T-cell (primary cell): Measurements from ENCODE around the gene FASTK. TPM values are rescaled to one million over a fixed set of nuclear protein-coding genes. Genes with fewer than 3 reads are reported as not detected.

Experiments used
- ATAC-seq, 4 experiments: fragments of 200-7000 bp in 3 of 4; fragments of 150-1000 bp in 1 of 4; cut with Tn5 transposase; replicated peaks in 1 of 4; 1 replicate in 3 of 4; 2 replicates in 1 of 4; pipeline ENCODE4 v1.10.0; 2021; ENCODE audit warnings: moderate library complexity in 3 of 4, mild to moderate bottlenecking in 2 of 4, moderate number of reproducible peaks in 1 of 4
- CTCF ChIA-PET, 2 donors: fragments of 300-600 bp; sonication (Branson Sonifier 250); formaldehyde crosslinking; loops; one replicate each; lab custom pipeline; 2022; ENCODE audit warnings: antibody characterized with exemption in 2 of 2; lab: Charles Lee
- POLR2A ChIA-PET, 2 donors: fragments of 300-600 bp; sonication (Branson Sonifier 250); formaldehyde crosslinking; loops; one replicate each; lab custom pipeline; 2022; ENCODE audit warnings: antibody characterized with exemption in 2 of 2; lab: Charles Lee
- DNase-seq, 35 experiments: peaks; one replicate each; pipeline versions ENCODE4 v3.0.0 to v3.0.0-alpha.2; 2013 to 2023
- H3K27ac ChIP-seq: one replicate; pipeline ENCODE4 v1.5.1; 2013; ENCODE audit warnings: low read length
- H3K27me3 ChIP-seq, 2 experiments: replicated peaks in 1 of 2; 1 replicate in 1 of 2; 2 replicates in 1 of 2; pipeline versions ENCODE4 v1.6.1 to v1.7.0; 2013; ENCODE audit warnings: low read length in 1 of 2, mixed read lengths in 1 of 2; ENCODE audit not compliant: control insufficient read depth in 2 of 2, insufficient read depth in 2 of 2; ENCODE audit errors: extremely low read depth in 1 of 2
- H3K36me3 ChIP-seq, 2 donors: 1 replicate in 1 of 2; 2 replicates in 1 of 2; pipeline versions ENCODE4 v1.6.1 to v1.7.0; 2013; ENCODE audit warnings: low read length in 1 of 2; ENCODE audit not compliant: control insufficient read depth in 2 of 2, insufficient read depth in 1 of 2; ENCODE audit errors: extremely low read depth in 1 of 2
- H3K4me1 ChIP-seq, 2 experiments: 1 replicate in 1 of 2; 2 replicates in 1 of 2; pipeline versions ENCODE4 v1.6.1 to v1.7.0; 2013; ENCODE audit warnings: low read length in 2 of 2, mixed read lengths in 1 of 2; ENCODE audit not compliant: insufficient read depth in 2 of 2, control insufficient read depth in 1 of 2; ENCODE audit errors: extremely low read depth in 1 of 2
- H3K4me3 ChIP-seq, 2 donors: 1 replicate in 1 of 2; 2 replicates in 1 of 2; pipeline versions ENCODE4 v1.5.1 to v1.7.0; 2013; ENCODE audit warnings: mild to moderate bottlenecking in 2 of 2, low read length in 1 of 2, moderate library complexity in 1 of 2; ENCODE audit not compliant: control insufficient read depth in 1 of 2; ENCODE audit errors: extremely low read depth in 1 of 2
- H3K9me3 ChIP-seq: 2 replicates; pipeline ENCODE4 v1.7.0; 2013
- H3K27ac Mint-ChIP-seq, 2 donors: one replicate each; pipeline ENCODE4 v1.8.0; 2020 to 2021; ENCODE audit warnings: mild to moderate bottlenecking in 2 of 2, mixed read lengths in 2 of 2
- H3K27me3 Mint-ChIP-seq, 2 donors: one replicate each; pipeline ENCODE4 v1.8.0; 2021 to 2022; ENCODE audit warnings: mixed read lengths in 2 of 2
- H3K36me3 Mint-ChIP-seq: one replicate; pipeline ENCODE4 v1.8.0; 2021; ENCODE audit warnings: mixed read lengths
- H3K4me1 Mint-ChIP-seq, 3 donors: one replicate each; pipeline ENCODE4 v1.8.0; 2020 to 2022; ENCODE audit warnings: mixed read lengths in 3 of 3, mild to moderate bottlenecking in 1 of 3
- H3K4me3 Mint-ChIP-seq, 3 donors: one replicate each; pipeline ENCODE4 v1.8.0; 2020 to 2022; ENCODE audit warnings: mild to moderate bottlenecking in 3 of 3, mixed read lengths in 3 of 3, moderate library complexity in 3 of 3
- H3K9me3 Mint-ChIP-seq, 3 donors: one replicate each; pipeline ENCODE4 v1.8.0; 2020 to 2022; ENCODE audit warnings: mixed read lengths in 3 of 3
- WGBS: methylation state at CpG from one replicate; pipeline ENCODE4 v1.1.5; 2013; ENCODE audit warnings: missing lambda C conversion rate; ENCODE audit not compliant: insufficient coverage; 5-methylcytosine and 5-hydroxymethylcytosine counted together
- total RNA-seq, 35 experiments: library from RNA in 6 of 35; stranded (reverse) in 6 of 35; fragments of 120-200 nt in 1 of 35; gene quantifications; one replicate each; pipeline versions ENCODE4 v1.2.1 to v1.2.4 and lab custom pipeline; 2013 to 2026

Gene FASTK
- total RNA-seq, 5 donors from 2014 or later (not counting 1 experiment from before 2014, with no cell fraction given) = 98.8 to 157 (median 151) TPM

DNA sequence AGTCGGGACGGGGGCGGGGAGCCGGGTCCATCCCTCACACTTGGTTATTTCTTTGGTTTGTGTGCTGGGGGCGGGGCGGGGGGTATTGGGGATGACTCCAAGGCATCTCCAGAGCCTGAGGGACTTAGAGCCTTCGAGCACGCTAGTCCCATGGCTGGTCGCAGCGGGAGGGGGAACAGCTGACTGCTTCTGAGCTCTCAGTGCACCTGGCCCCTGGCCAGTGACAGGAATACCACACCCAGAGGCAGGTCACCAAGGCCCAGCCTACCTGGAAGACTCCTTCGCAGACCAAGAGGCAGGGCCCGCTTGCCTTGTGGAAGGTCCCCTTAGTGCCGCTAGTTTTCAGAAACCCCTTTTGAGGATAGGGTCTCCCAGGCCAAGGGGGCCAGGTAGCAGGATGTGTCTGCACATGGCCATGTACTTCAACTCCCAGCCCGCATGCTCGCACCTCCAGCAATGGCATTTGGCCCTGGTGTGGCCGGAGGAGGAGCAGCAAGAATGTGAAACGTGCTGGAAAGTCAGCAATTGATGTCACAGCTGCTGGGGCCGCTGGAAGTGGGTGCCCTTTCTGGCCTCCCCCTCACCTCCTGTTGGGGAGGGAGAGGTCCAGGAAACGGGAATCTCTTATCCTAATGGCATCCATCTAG, 46.0 kb upstream of the FASTK start:
- peaks cover 5 to 9% (median 6%) of the 10 kb centered on the region in 3 donors for H3K4me1 Mint-ChIP-seq
- ATAC-seq (no peak), DNase-seq (no peak)
- Histone ChIP-seq H3K4me3 (no peak overlapping the region), H3K27ac (no peak overlapping the region), H3K9me3 (no peaks in the 10 kb centered on the region), H3K4me1 (peaks cover 2 to 9% of the 10 kb centered on the region in 2 experiments), H3K36me3 (peaks cover 0 to 9% of the 10 kb centered on the region in 2 donors), H3K27me3 (peaks cover 2 to 3% of the 10 kb centered on the region in 2 experiments)
- CTCF ChIA-PET = interaction anchor here in 1 of 2 donors (0.7 kb wide), 1 partner anchor 250 kb away, joined by 3 read pairs; no protein-coding TSS in a partner anchor
- no peaks in the 10 kb centered on the region for H3K9me3 Mint-ChIP-seq
- 96% methylated on average over 11 of the region's 19 CpGs for WGBS
- no peak overlapping the region for H3K27ac Mint-ChIP-seq
- POLR2A ChIA-PET = no interaction called here
- peaks cover 27% of the 10 kb centered on the region for H3K36me3 Mint-ChIP-seq
- H3K27me3 Mint-ChIP-seq = no peaks in the 10 kb centered on the region
- no peak overlapping the region for H3K4me3 Mint-ChIP-seq

DNA sequence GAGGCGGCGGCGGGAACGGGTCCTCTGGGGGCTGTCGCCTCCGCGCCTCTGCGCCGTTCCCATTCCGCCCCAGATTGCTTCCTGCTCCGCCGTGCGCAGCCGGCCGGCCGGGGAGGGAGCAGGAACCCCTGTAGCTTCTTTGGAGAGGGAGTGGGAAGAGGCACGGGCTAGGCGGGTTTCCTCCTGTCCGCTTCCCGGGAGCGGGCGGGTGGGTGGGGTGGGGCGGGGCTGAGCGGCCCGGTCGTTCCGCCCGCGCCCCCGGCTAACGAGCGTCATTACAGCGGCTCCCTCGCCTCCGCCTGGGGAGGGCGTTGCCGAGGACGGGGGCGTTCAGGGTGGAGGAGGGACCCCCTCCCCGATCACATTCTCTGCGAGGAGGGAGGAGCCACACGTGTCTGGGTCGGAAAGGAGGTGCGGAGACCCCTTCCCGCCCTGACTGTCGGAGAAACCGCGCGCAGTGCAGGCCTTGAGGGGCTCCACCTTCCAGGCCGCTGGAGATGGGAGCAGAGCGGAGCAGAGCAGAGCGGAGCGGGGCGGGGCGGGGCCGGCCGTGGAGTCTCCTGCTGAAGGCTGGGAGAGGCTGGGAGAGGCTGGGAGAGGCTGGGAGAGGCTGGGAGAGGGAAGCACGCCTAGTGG, 45.4 kb upstream of the FASTK start:
- Mint-ChIP-seq H3K4me3 (no peak overlapping the region), H3K36me3 (peaks cover 29% of the 10 kb centered on the region), H3K9me3 (no peaks in the 10 kb centered on the region), H3K27me3 (no peaks in the 10 kb centered on the region), H3K27ac (no peak overlapping the region), H3K4me1 (peaks cover 5 to 9% (median 6%) of the 10 kb centered on the region in 3 donors)
- 92% methylated on average over 46 of the region's 58 CpGs for WGBS
- no peaks in the 10 kb centered on the region for H3K9me3 ChIP-seq
- ATAC-seq = no peak
- POLR2A ChIA-PET = no interaction called here
- peaks cover 2 to 9% of the 10 kb centered on the region in 2 experiments for H3K4me1 ChIP-seq
- peaks cover 0 to 9% of the 10 kb centered on the region in 2 donors for H3K36me3 ChIP-seq
- H3K27me3 ChIP-seq = peaks cover 2 to 3% of the 10 kb centered on the region in 2 experiments
- CTCF ChIA-PET = interaction anchor here in 1 of 2 donors (0.5 kb wide), 1 partner anchor 9 kb away, joined by 3 read pairs; no protein-coding TSS in a partner anchor
- H3K27ac ChIP-seq = no peak overlapping the region
- no peak for DNase-seq
- no peak overlapping the region for H3K4me3 ChIP-seq

DNA sequence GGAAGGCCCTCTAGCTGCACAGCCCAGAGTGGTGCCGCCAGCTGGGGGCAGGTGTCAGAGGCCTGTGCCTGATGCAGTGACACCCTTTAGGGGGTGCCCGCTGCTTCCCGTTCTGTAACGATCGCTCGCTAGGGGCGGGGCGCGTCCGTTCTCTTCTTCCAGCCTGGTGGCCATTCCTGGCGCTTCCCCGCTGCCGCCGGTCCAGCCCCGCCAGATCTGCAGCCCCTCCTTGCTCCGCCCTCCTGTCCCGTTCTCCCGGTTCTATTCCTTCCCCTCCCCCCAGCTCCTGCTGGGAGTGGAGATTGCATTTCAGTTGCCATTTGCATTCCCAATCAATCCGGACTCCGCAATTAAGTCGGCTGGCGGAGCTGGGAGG, 44.8 kb upstream of the FASTK start:
- 93% methylated on average over 15 of the region's 22 CpGs for WGBS
- CTCF ChIA-PET = interaction anchor here in 1 of 2 donors (0.5 kb wide), 1 partner anchor 9 kb away, joined by 3 read pairs; no protein-coding TSS in a partner anchor
- no peak overlapping the region for H3K27ac Mint-ChIP-seq
- H3K27me3 ChIP-seq = peaks cover 2 to 3% of the 10 kb centered on the region in 2 experiments
- DNase-seq (no peak), ATAC-seq (no peak)
- no peaks in the 10 kb centered on the region for H3K9me3 Mint-ChIP-seq
- POLR2A ChIA-PET = no interaction called here
- peaks cover 2 to 9% of the 10 kb centered on the region in 2 experiments for H3K4me1 ChIP-seq
- no peak overlapping the region for H3K27ac ChIP-seq
- H3K4me1 Mint-ChIP-seq = peaks cover 5 to 9% (median 6%) of the 10 kb centered on the region in 3 donors
- no peaks in the 10 kb centered on the region for H3K27me3 Mint-ChIP-seq
- no peak overlapping the region for H3K4me3 ChIP-seq
- H3K36me3 Mint-ChIP-seq = peaks cover 31% of the 10 kb centered on the region
- H3K36me3 ChIP-seq = peaks cover 0 to 14% of the 10 kb centered on the region in 2 donors
- H3K4me3 Mint-ChIP-seq = no peak overlapping the region
- H3K9me3 ChIP-seq = no peaks in the 10 kb centered on the region

DNA sequence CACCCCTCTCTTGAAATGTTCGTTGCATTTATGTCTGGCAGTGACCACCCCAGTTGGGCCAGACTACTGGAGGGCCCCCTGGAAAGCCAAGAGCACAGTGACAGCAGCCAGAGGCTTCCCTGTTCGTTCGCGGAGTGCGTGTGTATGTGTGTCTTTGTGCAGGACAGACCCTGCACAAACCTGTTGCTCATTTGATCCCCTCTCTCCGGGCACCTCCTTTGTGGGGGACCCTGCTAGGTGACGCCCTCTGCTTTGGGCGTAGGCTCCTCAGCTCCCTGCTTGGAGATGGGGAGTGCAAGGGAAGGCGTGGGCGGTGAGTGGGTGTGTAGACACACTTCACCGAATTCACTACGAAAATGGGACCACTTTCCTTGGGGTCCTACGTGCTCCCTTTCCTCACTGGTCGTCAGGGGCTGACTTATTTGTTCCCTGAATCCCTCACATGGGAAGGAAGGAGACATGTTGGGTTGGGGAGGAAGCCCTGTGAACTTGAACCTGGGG, 44.3 kb upstream of the FASTK start:
- POLR2A ChIA-PET = no interaction called here
- 85% methylated on average over 12 of the region's 14 CpGs for WGBS
- Histone ChIP-seq H3K36me3 (peaks cover 0 to 12% of the 10 kb centered on the region in 2 donors), H3K9me3 (no peaks in the 10 kb centered on the region), H3K4me1 (peaks cover 2 to 9% of the 10 kb centered on the region in 2 experiments), H3K4me3 (no peak overlapping the region), H3K27ac (no peak overlapping the region), H3K27me3 (peaks cover 2 to 3% of the 10 kb centered on the region in 2 experiments)
- Mint-ChIP-seq H3K4me3 (no peak overlapping the region), H3K4me1 (peaks cover 5 to 9% (median 6%) of the 10 kb centered on the region in 3 donors), H3K9me3 (no peaks in the 10 kb centered on the region), H3K27me3 (no peaks in the 10 kb centered on the region), H3K36me3 (peaks cover 32% of the 10 kb centered on the region), H3K27ac (no peak overlapping the region)
- DNase-seq (no peak), ATAC-seq (no peak)
- CTCF ChIA-PET = interaction anchor here in 1 of 2 donors (2.0 kb wide), 1 partner anchor 119 kb away, joined by 17 read pairs; no protein-coding TSS in a partner anchor

DNA sequence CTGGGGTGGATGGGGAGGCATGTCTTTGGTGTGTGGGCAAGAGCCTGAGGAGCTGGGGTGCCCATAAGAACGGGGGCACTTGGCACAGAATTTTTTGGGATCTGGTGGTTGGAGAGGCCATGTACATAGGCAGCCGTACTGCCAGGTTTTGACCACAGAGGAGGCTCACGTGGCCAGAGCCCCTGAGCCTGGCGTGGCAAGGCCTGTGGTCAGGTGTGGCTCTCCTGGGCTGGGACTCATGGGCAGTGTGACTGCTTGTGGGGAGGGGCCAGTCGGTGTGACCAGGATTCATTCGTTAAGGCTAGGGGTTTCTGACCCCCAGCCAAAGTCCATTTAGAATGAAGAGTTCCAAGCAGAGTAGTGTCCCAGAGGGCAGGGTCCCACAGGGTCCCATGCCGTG, 43.9 kb upstream of the FASTK start:
- WGBS = 91% methylated on average over 5 of the region's 7 CpGs
- H3K27ac Mint-ChIP-seq = no peak overlapping the region
- Histone ChIP-seq H3K27me3 (peaks cover 2 to 3% of the 10 kb centered on the region in 2 experiments), H3K36me3 (peaks cover 0 to 12% of the 10 kb centered on the region in 2 donors), H3K9me3 (no peaks in the 10 kb centered on the region), H3K4me3 (no peak overlapping the region), H3K4me1 (peaks cover 2 to 9% of the 10 kb centered on the region in 2 experiments), H3K27ac (no peak overlapping the region)
- H3K36me3 Mint-ChIP-seq = peaks cover 33% of the 10 kb centered on the region
- H3K4me1 Mint-ChIP-seq = peaks cover 5 to 10% (median 6%) of the 10 kb centered on the region in 3 donors
- POLR2A ChIA-PET = no interaction called here
- no peaks in the 10 kb centered on the region for H3K9me3 Mint-ChIP-seq
- ATAC-seq (no peak), DNase-seq (no peak)
- no peak overlapping the region for H3K4me3 Mint-ChIP-seq
- no peaks in the 10 kb centered on the region for H3K27me3 Mint-ChIP-seq
- CTCF ChIA-PET = interaction anchor here (0.6 to 2.0 kb wide), 5 partner anchors 45 to 191 kb away, joined by 3 to 17 read pairs (median 4); no protein-coding TSS in a partner anchor

DNA sequence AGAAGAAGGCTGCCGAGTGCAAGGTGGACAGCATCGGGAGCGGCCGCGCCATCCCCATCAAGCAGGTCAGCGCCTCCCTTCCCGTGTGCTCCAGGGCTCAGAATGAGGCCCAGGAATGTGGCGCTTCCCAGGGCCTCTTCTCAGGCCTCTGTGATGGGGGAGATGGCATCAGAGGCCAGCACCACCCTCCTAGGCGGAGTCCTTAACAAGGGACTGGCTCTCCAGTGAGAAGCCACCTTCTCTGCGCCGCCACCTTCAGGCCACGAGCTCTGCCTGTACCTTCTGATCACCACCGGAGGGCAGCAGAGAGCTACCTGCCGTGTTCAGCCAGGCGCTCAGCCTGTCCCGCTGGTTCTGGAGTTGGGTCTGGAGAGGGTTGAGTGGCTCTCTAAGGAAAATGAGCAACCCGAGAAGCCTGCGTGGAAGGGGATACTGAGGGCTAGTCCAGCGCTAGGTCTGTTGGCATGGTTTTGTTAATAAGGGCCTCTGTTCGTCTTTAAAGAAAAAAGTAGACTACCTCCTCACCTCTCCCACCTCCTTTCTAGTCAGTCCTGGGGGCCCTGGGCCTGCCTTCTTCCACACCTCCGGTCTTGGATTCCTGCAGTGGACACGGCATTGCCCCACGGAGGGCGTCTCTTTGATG, 43.3 kb upstream of the FASTK start:
- Mint-ChIP-seq H3K27ac (no peak overlapping the region), H3K4me3 (no peak overlapping the region), H3K9me3 (no peaks in the 10 kb centered on the region), H3K27me3 (no peaks in the 10 kb centered on the region), H3K4me1 (peaks cover 6 to 16% (median 7%) of the 10 kb centered on the region in 3 donors), H3K36me3 (peaks cover 36% of the 10 kb centered on the region)
- no peak overlapping the region for H3K4me3 ChIP-seq
- ATAC-seq = peak; percentile 91 to 96 (median 94)
- H3K27me3 ChIP-seq = peaks cover 2 to 3% of the 10 kb centered on the region in 2 experiments
- peaks cover 0 to 12% of the 10 kb centered on the region in 2 donors for H3K36me3 ChIP-seq
- peaks cover 2 to 9% of the 10 kb centered on the region in 2 experiments for H3K4me1 ChIP-seq
- H3K27ac ChIP-seq = no peak overlapping the region
- DNase-seq = peak; percentile 50 to 92 (median 78)
- H3K9me3 ChIP-seq = no peaks in the 10 kb centered on the region
- ChIA-PET POLR2A (interaction anchor here in 1 of 2 donors (0.6 kb wide), 1 partner anchor 105 kb away, joined by 4 read pairs; no protein-coding TSS in a partner anchor), CTCF (interaction anchor here (0.6 to 2.0 kb wide), 8 partner anchors 11 to 191 kb away, joined by 3 to 17 read pairs (median 4); no protein-coding TSS in a partner anchor)
- WGBS = 67% methylated on average over 15 of the region's 24 CpGs
